ENCODE data around the gene TMEM253. TPM values are rescaled to one million over a fixed set of nuclear protein-coding genes. Genes with fewer than 3 reads are reported as not detected.
A peak's percentile ranks its signal among the peaks of the same experiment; 100 is the strongest.

TMEM253 gene
- total RNA-seq, 2 experiments from 2014 or later = 0.44 TPM; not detected in 1

DNA sequence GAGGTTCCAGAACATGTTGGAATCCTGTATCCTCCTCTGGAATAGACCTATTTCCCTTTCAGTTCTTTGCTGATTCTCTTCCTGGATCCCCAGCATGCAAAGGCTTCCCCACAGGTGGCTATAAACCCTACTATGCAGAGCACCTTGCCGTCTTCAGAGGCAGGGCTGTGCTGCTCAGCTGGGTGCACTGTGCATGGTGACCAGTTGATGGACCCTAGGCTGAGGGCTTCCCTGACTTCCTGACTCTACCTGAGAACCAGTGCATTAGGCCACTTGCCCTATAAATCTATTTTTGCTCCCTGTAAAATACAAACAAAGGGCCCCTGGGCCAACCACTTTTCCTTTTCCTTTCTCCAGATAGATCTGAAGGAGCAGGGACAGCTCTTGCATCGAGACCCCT is 16.5 kb upstream of the TMEM253 start:
- no peak for ATAC-seq
- no peak overlapping the region for H3K27ac Mint-ChIP-seq
- H3K27me3 Mint-ChIP-seq = no peaks in the 10 kb centered on the region
- POLR2A ChIA-PET = no interaction called here
- H3K4me1 Mint-ChIP-seq = peaks cover 19% of the 10 kb centered on the region
- no peaks in the 10 kb centered on the region for H3K9me3 Mint-ChIP-seq (ENCODE audit: low read depth)
- DNase-seq = no peak
- CTCF ChIA-PET = interaction anchor here (0.6 to 7.3 kb wide), 5 partner anchors 8 to 377 kb away, joined by 3 to 48 read pairs (median 4); partner anchors contain the start of gene ARHGEF40
- H3K36me3 Mint-ChIP-seq (ENCODE audit: low read depth) = no peaks in the 10 kb centered on the region
- H3K4me3 Mint-ChIP-seq = no peak overlapping the region
- intact Hi-C loops (cut with DNase I, micrococcal nuclease) = no loop called here

DNA sequence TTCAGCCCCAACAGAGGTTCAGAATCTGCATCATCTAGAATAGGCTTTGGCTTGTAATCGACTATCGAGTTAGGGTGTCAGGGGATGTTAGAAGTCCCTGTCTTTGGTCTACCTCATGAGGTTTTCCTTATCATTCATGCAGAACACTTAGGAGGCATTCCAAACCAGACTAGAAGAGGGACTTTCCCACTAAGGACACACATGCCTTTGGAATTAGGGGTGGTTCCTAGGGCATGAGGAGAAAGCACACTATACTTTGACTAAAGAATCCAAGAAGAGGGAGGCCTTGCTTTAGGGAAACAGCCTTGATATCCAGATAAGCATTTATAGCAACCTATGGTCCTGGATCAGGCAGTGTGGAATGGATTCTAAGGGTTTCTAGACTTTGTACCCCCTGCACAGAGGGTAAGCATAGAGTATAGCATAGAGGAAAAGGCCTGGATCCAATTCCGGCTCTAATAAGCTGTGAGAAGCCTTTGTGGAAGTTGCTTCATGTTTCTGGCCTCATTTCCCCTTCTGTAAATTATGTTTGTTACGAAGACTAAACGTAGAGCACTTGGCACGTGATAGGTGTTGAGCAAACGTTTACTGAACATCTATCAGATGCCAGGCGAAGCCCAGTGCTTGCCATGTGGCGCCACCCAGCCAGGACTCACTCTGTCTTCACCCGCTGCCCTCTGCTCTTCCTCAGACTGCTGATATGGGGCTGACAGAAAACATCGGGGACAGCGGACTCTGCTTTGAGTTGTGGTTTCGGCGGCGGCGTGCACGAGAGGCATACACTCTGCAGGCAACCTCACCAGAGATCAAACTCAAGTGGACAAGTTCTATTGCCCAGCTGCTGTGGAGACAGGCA is 15.6 kb upstream of the TMEM253 start:
- Mint-ChIP-seq H3K27me3 (no peaks in the 10 kb centered on the region), H3K36me3 (ENCODE audit: low read depth) (no peaks in the 10 kb centered on the region), H3K4me1 (peaks cover 19% of the 10 kb centered on the region), H3K4me3 (no peak overlapping the region), H3K9me3 (ENCODE audit: low read depth) (no peaks in the 10 kb centered on the region), H3K27ac (no peak overlapping the region)
- no peak for ATAC-seq
- POLR2A ChIA-PET = interaction anchor here (0.5 kb wide), 1 partner anchor 406 kb away, joined by 5 read pairs; no protein-coding TSS in a partner anchor
- no peak for DNase-seq
- CTCF ChIA-PET = interaction anchor here (0.7 to 7.3 kb wide), 3 partner anchors 14 to 378 kb away, joined by 3 to 48 read pairs (median 45); partner anchors contain the start of gene ARHGEF40
- intact Hi-C loops (cut with DNase I, micrococcal nuclease) = no loop called here

- DNase-seq (no peak), ATAC-seq (no peak)
- Mint-ChIP-seq H3K4me3 (no peak overlapping the region), H3K27ac (no peak overlapping the region), H3K27me3 (no peaks in the 10 kb centered on the region), H3K36me3 (ENCODE audit: low read depth) (peaks cover 4% of the 10 kb centered on the region), H3K4me1 (peaks cover 19% of the 10 kb centered on the region), H3K9me3 (ENCODE audit: low read depth) (no peaks in the 10 kb centered on the region)
- ChIA-PET POLR2A (no interaction called here), CTCF (interaction anchor here (0.8 to 7.3 kb wide), 9 partner anchors 11 to 82 kb away, joined by 3 to 54 read pairs (median 8); partner anchors contain the start of genes ARHGEF40 and ZNF219)
- intact Hi-C loops (cut with DNase I, micrococcal nuclease) = loop anchor here (1.0 to 2.0 kb wide), 2 partner anchors 16 kb away; partner anchors contain the start of gene ARHGEF40 (in 1 of the 2)
Measured at GRCh38 chr14:21086908-21087293, 14.0 kb upstream of the TMEM253 start.

DNA sequence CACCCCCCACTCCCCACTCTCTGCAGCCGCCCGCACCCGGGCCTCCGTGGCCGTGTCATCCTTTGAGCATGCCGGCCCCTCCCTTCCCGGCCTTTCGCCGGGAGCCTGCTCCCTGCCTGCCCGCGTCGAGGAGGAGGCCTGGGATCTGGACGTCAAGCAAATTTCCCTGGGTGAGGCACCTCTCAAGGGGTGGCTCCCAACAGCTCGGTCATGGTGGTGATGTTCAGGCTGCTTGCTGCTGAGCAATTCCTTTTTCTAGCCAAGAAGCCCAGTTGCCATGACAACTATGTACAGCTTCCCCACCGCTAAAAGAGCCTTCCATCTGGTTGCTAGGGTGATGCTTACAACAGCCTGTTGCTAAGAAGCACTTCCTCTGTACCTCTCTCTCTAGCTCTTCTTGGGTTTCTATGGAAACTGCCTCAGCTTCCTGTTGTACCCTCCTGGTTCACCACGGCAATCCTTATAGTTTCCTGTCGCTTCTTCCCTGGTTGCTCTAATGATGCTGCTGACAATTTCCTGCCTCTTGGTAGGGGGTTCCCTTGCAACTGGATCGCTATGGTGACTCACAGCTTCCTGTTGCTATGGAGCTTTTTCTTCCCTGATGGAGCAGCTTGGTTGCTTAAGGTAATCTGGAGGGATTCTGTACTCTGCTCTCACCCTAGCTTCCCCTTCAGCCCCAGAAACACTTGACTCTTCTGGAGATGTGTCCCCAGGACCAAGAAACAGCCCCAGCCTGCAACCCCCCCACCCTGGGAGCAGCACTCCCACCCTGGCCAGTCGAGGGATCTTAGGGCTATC is 13.4 kb upstream of the TMEM253 start:
- Mint-ChIP-seq H3K9me3 (ENCODE audit: low read depth) (no peaks in the 10 kb centered on the region), H3K27me3 (no peaks in the 10 kb centered on the region), H3K4me1 (peaks cover 20% of the 10 kb centered on the region), H3K27ac (peak overlapping the region; percentile 2), H3K4me3 (no peak overlapping the region), H3K36me3 (ENCODE audit: low read depth) (peaks cover 5% of the 10 kb centered on the region)
- POLR2A ChIA-PET = no interaction called here
- CTCF ChIA-PET = interaction anchor here (0.8 to 7.3 kb wide), 10 partner anchors 10 to 116 kb away, joined by 3 to 54 read pairs (median 6); partner anchors contain the start of genes ARHGEF40 and ZNF219
- ATAC-seq = peak; percentile 77
- intact Hi-C loops (cut with DNase I, micrococcal nuclease) = loop anchor here (1.0 to 2.0 kb wide), 2 partner anchors 16 to 17 kb away; partner anchors contain the start of gene ARHGEF40 (in 1 of the 2)
- DNase-seq = peak; percentile 58

DNA sequence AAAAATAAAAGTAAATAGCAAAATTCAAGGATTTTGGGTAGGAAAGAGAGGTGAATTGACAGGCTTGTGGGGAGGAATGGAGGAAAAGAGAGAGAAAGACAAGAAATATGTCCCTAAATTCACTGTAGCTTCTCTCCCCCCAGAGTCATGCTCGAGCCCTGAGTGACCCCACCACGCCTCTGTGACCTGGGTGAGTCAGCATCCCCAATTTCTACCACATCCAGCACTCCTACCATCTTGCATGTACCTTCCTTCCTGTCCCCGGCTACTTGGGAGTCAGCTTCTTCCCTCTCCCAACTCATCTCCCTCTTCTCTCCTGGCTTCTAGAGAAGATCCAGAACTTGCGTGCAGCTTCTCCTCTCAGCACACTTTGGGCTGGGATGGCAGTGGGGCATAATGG is 12.2 kb upstream of the TMEM253 start:
- H3K9me3 Mint-ChIP-seq (ENCODE audit: low read depth) = no peaks in the 10 kb centered on the region
- H3K36me3 Mint-ChIP-seq (ENCODE audit: low read depth) = peaks cover 6% of the 10 kb centered on the region
- H3K27ac Mint-ChIP-seq = no peak overlapping the region
- POLR2A ChIA-PET = no interaction called here
- no peak for ATAC-seq
- no peaks in the 10 kb centered on the region for H3K27me3 Mint-ChIP-seq
- no peak overlapping the region for H3K4me3 Mint-ChIP-seq
- CTCF ChIA-PET = interaction anchor here (0.6 to 7.3 kb wide), 11 partner anchors 9 to 540 kb away, joined by 3 to 54 read pairs (median 9); partner anchors contain the start of genes ARHGEF40, TMEM253 and ZNF219
- no peak for DNase-seq
- intact Hi-C loops (cut with DNase I, micrococcal nuclease) = no loop called here
- peaks cover 23% of the 10 kb centered on the region for H3K4me1 Mint-ChIP-seq

- CTCF ChIA-PET = interaction anchor here (0.6 to 7.3 kb wide), 19 partner anchors 8 to 410 kb away, joined by 3 to 54 read pairs (median 5); partner anchors contain the start of genes ARHGEF40, TMEM253 and ZNF219
- H3K27ac Mint-ChIP-seq = no peak overlapping the region
- no peaks in the 10 kb centered on the region for H3K9me3 Mint-ChIP-seq (ENCODE audit: low read depth)
- H3K36me3 Mint-ChIP-seq (ENCODE audit: low read depth) = peaks cover 6% of the 10 kb centered on the region
- H3K27me3 Mint-ChIP-seq = no peaks in the 10 kb centered on the region
- no peak overlapping the region for H3K4me3 Mint-ChIP-seq
- DNase-seq (no peak), ATAC-seq (no peak)
- POLR2A ChIA-PET = interaction anchor here (0.6 kb wide), 1 partner anchor 85 kb away, joined by 3 read pairs; no protein-coding TSS in a partner anchor
- intact Hi-C loops (cut with DNase I, micrococcal nuclease) = no loop called here
- peaks cover 23% of the 10 kb centered on the region for H3K4me1 Mint-ChIP-seq
Measured at GRCh38 chr14:21089271-21089670, 11.6 kb upstream of the TMEM253 start.

DNA sequence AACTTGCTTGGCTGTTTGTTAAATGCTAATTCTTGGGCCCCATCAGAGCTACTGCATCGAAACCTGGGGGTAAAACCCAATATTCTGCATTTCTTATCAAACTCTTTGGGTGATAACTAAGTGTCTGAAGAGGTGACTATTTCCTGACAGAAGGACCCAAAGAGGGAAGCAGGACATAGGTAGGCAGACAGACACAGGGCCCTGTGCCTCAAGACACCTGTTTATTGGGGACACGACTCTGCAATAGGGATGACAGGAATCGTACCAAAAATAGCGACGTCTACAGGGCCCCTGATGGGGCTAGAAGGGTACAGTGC is 11.0 kb upstream of the TMEM253 start:
- H3K27me3 Mint-ChIP-seq = no peaks in the 10 kb centered on the region
- peaks cover 23% of the 10 kb centered on the region for H3K4me1 Mint-ChIP-seq
- H3K27ac Mint-ChIP-seq = no peak overlapping the region
- H3K4me3 Mint-ChIP-seq = no peak overlapping the region
- intact Hi-C loops (cut with DNase I, micrococcal nuclease) = no loop called here
- ChIA-PET CTCF (interaction anchor here (0.7 to 7.3 kb wide), 17 partner anchors 10 to 85 kb away, joined by 3 to 54 read pairs (median 5); partner anchors contain the start of genes ARHGEF40 and TMEM253), POLR2A (no interaction called here)
- peaks cover 6% of the 10 kb centered on the region for H3K36me3 Mint-ChIP-seq (ENCODE audit: low read depth)
- ATAC-seq = no peak
- no peak for DNase-seq
- no peaks in the 10 kb centered on the region for H3K9me3 Mint-ChIP-seq (ENCODE audit: low read depth)

GRCh38 chr14:21090194-21090939 is 10.5 kb upstream of the TMEM253 start:
- no peak overlapping the region for H3K4me3 Mint-ChIP-seq
- H3K4me1 Mint-ChIP-seq = peaks cover 23% of the 10 kb centered on the region
- H3K36me3 Mint-ChIP-seq (ENCODE audit: low read depth) = peaks cover 6% of the 10 kb centered on the region
- no peak overlapping the region for H3K27ac Mint-ChIP-seq
- intact Hi-C loops (cut with DNase I, micrococcal nuclease) = no loop called here
- ChIA-PET POLR2A (no interaction called here), CTCF (interaction anchor here (1.0 to 7.3 kb wide), 14 partner anchors 10 to 86 kb away, joined by 3 to 54 read pairs (median 6); partner anchors contain the start of genes ARHGEF40 and TMEM253)
- DNase-seq = peak; percentile 70
- H3K27me3 Mint-ChIP-seq = no peaks in the 10 kb centered on the region
- ATAC-seq = no peak
- no peaks in the 10 kb centered on the region for H3K9me3 Mint-ChIP-seq (ENCODE audit: low read depth)

DNA sequence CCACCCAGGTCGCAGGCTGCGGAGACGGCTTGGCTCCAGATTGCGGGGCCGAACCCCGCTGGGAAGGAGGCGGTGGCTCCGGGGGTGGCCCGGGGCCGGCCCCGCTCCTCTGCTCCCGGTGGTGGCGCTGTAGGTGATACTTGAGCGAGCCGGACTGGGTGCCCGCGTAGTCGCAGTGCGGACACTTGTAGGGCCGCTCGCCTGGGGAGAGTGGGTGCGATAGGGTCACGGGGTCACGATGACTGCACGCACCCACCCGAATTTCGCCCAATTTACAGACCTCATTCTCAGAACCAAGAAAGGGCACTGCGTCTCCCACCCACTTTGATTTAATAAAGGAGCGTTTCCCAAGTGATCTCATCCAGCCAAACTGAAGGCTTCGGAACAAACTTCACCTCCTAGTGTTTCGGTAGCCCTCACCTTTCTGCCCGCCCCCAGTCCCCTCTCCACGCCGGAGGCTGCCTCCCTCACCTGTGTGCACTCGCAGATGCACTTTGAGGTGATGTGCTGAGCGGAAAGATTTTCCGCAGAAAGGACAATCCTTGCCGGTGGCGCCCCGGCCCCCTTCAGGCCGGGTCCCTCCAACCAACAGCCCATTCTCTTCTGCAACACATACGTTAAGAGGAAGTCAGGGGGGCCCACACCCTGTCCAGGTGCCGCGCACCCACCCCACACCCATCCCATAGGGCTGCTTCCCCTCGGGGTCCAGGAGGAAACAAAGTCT is 9.8 kb upstream of the TMEM253 start:
- H3K4me1 Mint-ChIP-seq = peaks cover 20% of the 10 kb centered on the region
- H3K27ac Mint-ChIP-seq = no peak overlapping the region
- H3K9me3 Mint-ChIP-seq (ENCODE audit: low read depth) = no peaks in the 10 kb centered on the region
- DNase-seq (no peak), ATAC-seq (no peak)
- H3K27me3 Mint-ChIP-seq = no peaks in the 10 kb centered on the region
- POLR2A ChIA-PET = no interaction called here
- peaks cover 6% of the 10 kb centered on the region for H3K36me3 Mint-ChIP-seq (ENCODE audit: low read depth)
- no peak overlapping the region for H3K4me3 Mint-ChIP-seq
- intact Hi-C loops (cut with DNase I, micrococcal nuclease) = no loop called here
- CTCF ChIA-PET = interaction anchor here (1.0 to 7.3 kb wide), 16 partner anchors 10 to 81 kb away, joined by 3 to 183 read pairs (median 16); partner anchors contain the start of genes ARHGEF40, RNASE13 and TMEM253

GRCh38 chr14:21091821-21092272 is 9.0 kb upstream of the TMEM253 start:
- intact Hi-C loops (cut with DNase I, micrococcal nuclease) = loop anchor here (1.0 to 2.0 kb wide), 4 partner anchors 12 to 78 kb away; no protein-coding TSS in a partner anchor
- no peak overlapping the region for H3K4me3 Mint-ChIP-seq
- no peak overlapping the region for H3K27ac Mint-ChIP-seq
- ATAC-seq = no peak
- no peaks in the 10 kb centered on the region for H3K27me3 Mint-ChIP-seq
- DNase-seq = no peak
- no peaks in the 10 kb centered on the region for H3K9me3 Mint-ChIP-seq (ENCODE audit: low read depth)
- peaks cover 15% of the 10 kb centered on the region for H3K4me1 Mint-ChIP-seq
- ChIA-PET CTCF (interaction anchor here (0.7 to 7.0 kb wide), 22 partner anchors 9 to 1642 kb away, joined by 3 to 183 read pairs (median 4); partner anchors contain the start of genes ARHGEF40, RNASE13 and TMEM253), POLR2A (interaction anchor here (0.6 to 1.5 kb wide), 3 partner anchors 12 to 93 kb away, joined by 3 read pairs; partner anchors contain the start of gene SLC39A2)
- peaks cover 6% of the 10 kb centered on the region for H3K36me3 Mint-ChIP-seq (ENCODE audit: low read depth)
